ENCODE results near the gene FGD5.

- TF ChIP-seq EZH2 (IDR thresholded peaks at IDR 0.05) = no peak
- TF ChIP-seq CTCF (IDR thresholded peaks at IDR 0.05) = no peak
- no peak for TF ChIP-seq EZH2phosphoT487 (IDR thresholded peaks at IDR 0.05)
Observed at GRCh38 chr3:14927308-14927707, 108.5 kb downstream of the FGD5 start.

Data from neural progenitor cell (in vitro differentiated cells).